Measurements from ENCODE around the gene KCNH1.

The KCNH1 gene

DNA sequence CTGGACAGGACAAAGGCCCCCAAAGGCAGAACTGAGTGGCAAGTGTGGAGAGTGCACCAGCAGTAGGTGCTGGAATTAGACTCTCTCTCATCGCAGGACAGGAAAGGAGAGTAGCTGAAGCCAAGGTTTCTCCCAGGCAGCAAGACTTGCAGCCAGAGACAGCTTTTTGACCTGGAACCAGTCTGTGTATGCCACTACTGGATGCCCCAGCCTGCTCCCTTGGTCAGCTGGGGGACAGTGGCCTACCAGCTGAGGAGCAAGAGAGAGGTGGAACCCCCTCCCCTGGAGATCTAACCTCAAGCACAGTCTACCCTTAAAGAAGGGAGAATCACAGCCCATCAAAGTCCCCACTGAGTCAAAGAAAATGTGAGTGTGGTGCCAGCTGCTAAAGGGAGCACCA, 375.7 kb downstream of the KCNH1 start:
- no peak overlapping the region for H2BK15ac ChIP-seq (ENCODE audit: low read length)
- H3K27me3 ChIP-seq (ENCODE audit: control insufficient read depth in 3 of 3, insufficient read depth in 3 of 3, low read depth in 1 of 3, low read length in 3 of 3) = no peaks in the 10 kb centered on the region
- no peak overlapping the region for H3K9ac ChIP-seq (ENCODE audit: low read depth, low read length, poor library complexity)
- no peak overlapping the region for H2BK12ac ChIP-seq (ENCODE audit: low read length)
- peaks cover 0 to 7% of the 10 kb centered on the region in 2 donors for H3K9me3 ChIP-seq (replicated peaks in 1 of 2; ENCODE audit: control insufficient read depth in 2 of 2, insufficient read depth in 1 of 2, low read depth in 1 of 2, low read length in 2 of 2)
- H3K4me3 ChIP-seq (ENCODE audit: low read length in 2 of 2) = no peak overlapping the region
- no peak overlapping the region for H2BK120ac ChIP-seq (ENCODE audit: low read depth, low read length)
- H2BK5ac ChIP-seq (ENCODE audit: low read length) = peak overlapping the region; percentile 63
- H3K4ac ChIP-seq (ENCODE audit: low read length) = no peak overlapping the region
- no peak overlapping the region for H2AK5ac ChIP-seq (ENCODE audit: low read depth, low read length)
- no peak overlapping the region for H3K14ac ChIP-seq (ENCODE audit: low read length)
- H4K8ac ChIP-seq (ENCODE audit: low read depth, low read length) = no peak overlapping the region
- H3K27ac ChIP-seq (replicated peaks; ENCODE audit: low read length) = no peak overlapping the region
- H3K23ac ChIP-seq (ENCODE audit: low read depth, low read length, poor library complexity) = no peak overlapping the region
- DNase-seq (ENCODE audit: low spot score) = no peak
- peaks cover 11 to 24% of the 10 kb centered on the region in 2 donors for H3K4me1 ChIP-seq (ENCODE audit: control insufficient read depth in 2 of 2, insufficient read depth in 1 of 2, low read depth in 1 of 2, low read length in 2 of 2)
- no peak overlapping the region for H2AFZ ChIP-seq (ENCODE audit: low read length)
- no peaks in the 10 kb centered on the region for H3K79me1 ChIP-seq (ENCODE audit: low read depth, low read length)
- no peak overlapping the region for H3K4me2 ChIP-seq (ENCODE audit: insufficient read depth, low read length, poor library complexity, severe bottlenecking)
- no peak overlapping the region for H4K91ac ChIP-seq (ENCODE audit: low read depth, low read length, poor library complexity)
- H3K18ac ChIP-seq (ENCODE audit: low read length) = peak overlapping the region; percentile 15
- WGBS, 2 donors (ENCODE audit: extremely low coverage in 2 of 2, insufficient read length in 2 of 2, insufficient replicate concordance in 1 of 2) = no CpG with 5 or more reads among the region's 1 CpG
- no peaks in the 10 kb centered on the region for H3K36me3 ChIP-seq (replicated peaks in 1 of 2; ENCODE audit: control insufficient read depth in 2 of 2, insufficient read depth in 2 of 2, low read length in 2 of 2)

- no CpG with 5 or more reads among the region's 1 CpG for WGBS, 2 donors (ENCODE audit: extremely low coverage in 2 of 2, insufficient read length in 2 of 2, insufficient replicate concordance in 1 of 2)
- DNase-seq (ENCODE audit: low spot score) = no peak
- no peak overlapping the region for H3K18ac ChIP-seq (ENCODE audit: low read length)
Observed at GRCh38 chr1:210757677-210758076, 376.3 kb downstream of the KCNH1 start.

DNA sequence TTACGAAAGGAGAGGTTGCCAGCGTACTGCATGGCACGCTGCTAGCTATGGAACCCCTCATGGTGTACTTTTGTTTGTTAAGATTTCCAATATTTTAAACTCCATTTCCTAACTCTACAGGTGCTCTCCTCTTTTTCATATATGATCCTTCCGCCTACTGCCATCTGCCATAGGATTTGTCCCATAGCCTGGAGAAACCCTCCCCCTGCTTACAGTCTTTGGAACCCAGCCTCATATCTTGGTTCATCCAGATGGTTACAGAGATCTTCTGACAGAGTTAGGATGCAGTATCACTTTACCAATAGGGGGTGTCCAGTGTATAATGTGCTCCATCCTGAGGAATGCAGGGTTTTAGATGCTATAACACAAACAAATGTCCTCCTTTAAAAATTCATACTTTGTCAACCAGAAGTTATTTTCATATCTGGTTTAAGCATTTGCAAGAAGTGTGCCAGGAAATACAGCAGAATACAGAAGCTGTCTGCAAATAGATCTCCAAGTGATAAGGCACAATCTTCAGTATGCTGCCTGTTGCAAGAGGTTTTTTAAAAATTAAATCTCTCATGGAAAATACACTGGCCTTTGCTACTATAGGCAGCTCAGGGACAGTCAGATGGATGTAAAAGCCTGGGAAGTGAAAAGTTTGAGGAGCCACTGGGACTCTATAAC, 377.8 kb downstream of the KCNH1 start:
- H3K9me3 ChIP-seq (replicated peaks in 1 of 2; ENCODE audit: control insufficient read depth in 2 of 2, insufficient read depth in 1 of 2, low read depth in 1 of 2, low read length in 2 of 2) = peaks cover 0 to 5% of the 10 kb centered on the region in 2 donors
- no peak overlapping the region for H4K8ac ChIP-seq (ENCODE audit: low read depth, low read length)
- H2BK5ac ChIP-seq (ENCODE audit: low read length) = no peak overlapping the region
- no peaks in the 10 kb centered on the region for H3K27me3 ChIP-seq (ENCODE audit: control insufficient read depth in 3 of 3, insufficient read depth in 3 of 3, low read depth in 1 of 3, low read length in 3 of 3)
- H3K4me1 ChIP-seq (ENCODE audit: control insufficient read depth in 2 of 2, insufficient read depth in 1 of 2, low read depth in 1 of 2, low read length in 2 of 2) = peaks cover 11 to 25% of the 10 kb centered on the region in 2 donors
- WGBS, 2 donors (ENCODE audit: extremely low coverage in 2 of 2, insufficient read length in 2 of 2, insufficient replicate concordance in 1 of 2) = no CpG with 5 or more reads among the region's 4 CpGs
- H3K9ac ChIP-seq (ENCODE audit: low read depth, low read length, poor library complexity) = no peak overlapping the region
- H2AK5ac ChIP-seq (ENCODE audit: low read depth, low read length) = no peak overlapping the region
- no peak overlapping the region for H2BK12ac ChIP-seq (ENCODE audit: low read length)
- H3K4me2 ChIP-seq (ENCODE audit: insufficient read depth, low read length, poor library complexity, severe bottlenecking) = no peak overlapping the region
- H2BK120ac ChIP-seq (ENCODE audit: low read depth, low read length) = no peak overlapping the region
- H3K4me3 ChIP-seq (ENCODE audit: low read length in 2 of 2) = no peak overlapping the region
- no peak overlapping the region for H2BK15ac ChIP-seq (ENCODE audit: low read length)
- H4K91ac ChIP-seq (ENCODE audit: low read depth, low read length, poor library complexity) = no peak overlapping the region
- H3K18ac ChIP-seq (ENCODE audit: low read length) = no peak overlapping the region
- no peak overlapping the region for H3K23ac ChIP-seq (ENCODE audit: low read depth, low read length, poor library complexity)
- DNase-seq (ENCODE audit: low spot score) = no peak
- no peaks in the 10 kb centered on the region for H3K79me1 ChIP-seq (ENCODE audit: low read depth, low read length)
- no peak overlapping the region for H3K14ac ChIP-seq (ENCODE audit: low read length)
- no peak overlapping the region for H3K4ac ChIP-seq (ENCODE audit: low read length)
- peak overlapping the region; percentile 81 for H2AFZ ChIP-seq (ENCODE audit: low read length)
- no peaks in the 10 kb centered on the region for H3K36me3 ChIP-seq (replicated peaks in 1 of 2; ENCODE audit: control insufficient read depth in 2 of 2, insufficient read depth in 2 of 2, low read length in 2 of 2)
- no peak overlapping the region for H3K27ac ChIP-seq (replicated peaks; ENCODE audit: low read length)

More at GRCh38 chr1:210757677-210758076, 376.3 kb downstream of the KCNH1 start:
- no peak overlapping the region for H3K23ac ChIP-seq (ENCODE audit: low read depth, low read length, poor library complexity)
- H3K27ac ChIP-seq (replicated peaks; ENCODE audit: low read length) = no peak overlapping the region
- H3K4ac ChIP-seq (ENCODE audit: low read length) = no peak overlapping the region
- no peak overlapping the region for H2AFZ ChIP-seq (ENCODE audit: low read length)
- peak overlapping the region; percentile 33 for H2BK5ac ChIP-seq (ENCODE audit: low read length)
- peaks cover 11 to 25% of the 10 kb centered on the region in 2 donors for H3K4me1 ChIP-seq (ENCODE audit: control insufficient read depth in 2 of 2, insufficient read depth in 1 of 2, low read depth in 1 of 2, low read length in 2 of 2)
- H3K36me3 ChIP-seq (replicated peaks in 1 of 2; ENCODE audit: control insufficient read depth in 2 of 2, insufficient read depth in 2 of 2, low read length in 2 of 2) = no peaks in the 10 kb centered on the region
- peaks cover 0 to 7% of the 10 kb centered on the region in 2 donors for H3K9me3 ChIP-seq (replicated peaks in 1 of 2; ENCODE audit: control insufficient read depth in 2 of 2, insufficient read depth in 1 of 2, low read depth in 1 of 2, low read length in 2 of 2)
- H3K79me1 ChIP-seq (ENCODE audit: low read depth, low read length) = no peaks in the 10 kb centered on the region
- no peak overlapping the region for H2BK120ac ChIP-seq (ENCODE audit: low read depth, low read length)
- H2BK15ac ChIP-seq (ENCODE audit: low read length) = no peak overlapping the region
- H4K91ac ChIP-seq (ENCODE audit: low read depth, low read length, poor library complexity) = no peak overlapping the region
- no peak overlapping the region for H2BK12ac ChIP-seq (ENCODE audit: low read length)
- H3K27me3 ChIP-seq (ENCODE audit: control insufficient read depth in 3 of 3, insufficient read depth in 3 of 3, low read depth in 1 of 3, low read length in 3 of 3) = no peaks in the 10 kb centered on the region
- H3K14ac ChIP-seq (ENCODE audit: low read length) = no peak overlapping the region
- no peak overlapping the region for H3K4me3 ChIP-seq (ENCODE audit: low read length in 2 of 2)
- no peak overlapping the region for H4K8ac ChIP-seq (ENCODE audit: low read depth, low read length)
- no peak overlapping the region for H3K4me2 ChIP-seq (ENCODE audit: insufficient read depth, low read length, poor library complexity, severe bottlenecking)
- no peak overlapping the region for H3K9ac ChIP-seq (ENCODE audit: low read depth, low read length, poor library complexity)
- no peak overlapping the region for H2AK5ac ChIP-seq (ENCODE audit: low read depth, low read length)

DNA sequence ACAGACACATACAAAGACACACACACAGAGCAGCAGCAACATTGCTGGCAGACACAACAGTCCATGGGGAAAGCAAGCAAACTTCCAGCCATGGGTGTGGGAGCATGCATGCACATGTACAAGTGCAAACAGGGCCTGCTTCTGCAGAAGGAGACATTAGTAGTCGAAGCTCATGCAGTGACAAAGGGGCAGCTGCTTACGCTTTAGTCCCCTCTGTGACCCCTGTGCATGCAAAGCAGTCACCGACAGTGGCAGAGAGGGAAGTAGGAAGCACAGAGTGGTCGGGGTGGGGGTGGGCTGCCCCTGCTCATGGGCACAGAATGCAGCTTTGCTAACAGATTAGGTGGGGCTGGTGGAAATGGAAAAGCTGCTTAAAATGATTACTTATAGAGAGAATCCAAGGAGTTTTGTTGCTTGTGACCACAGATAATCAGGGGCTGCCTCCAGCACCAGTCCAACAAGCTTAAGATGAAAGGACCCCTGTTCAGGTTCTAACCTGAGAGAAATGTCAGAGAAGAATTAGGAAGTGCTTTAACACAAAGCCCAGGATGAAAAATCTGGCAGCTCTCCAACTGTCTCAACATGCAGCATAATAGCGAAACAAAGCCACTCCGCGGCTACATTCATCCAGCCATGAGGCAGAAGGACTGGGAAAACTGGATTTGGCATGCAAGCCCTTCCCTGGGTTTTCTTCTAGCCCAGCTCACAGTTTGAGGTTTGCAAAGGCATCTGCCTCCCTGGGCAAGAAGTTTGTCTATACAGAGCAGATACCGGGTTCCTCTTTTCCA, 378.9 kb downstream of the KCNH1 start:
- H2BK15ac ChIP-seq (ENCODE audit: low read length) = no peak overlapping the region
- H3K27ac ChIP-seq (replicated peaks; ENCODE audit: low read length) = peak overlapping the region; percentile 59
- no peak overlapping the region for H2BK12ac ChIP-seq (ENCODE audit: low read length)
- peak overlapping the region; percentile 1 for H3K14ac ChIP-seq (ENCODE audit: low read length)
- no peak overlapping the region for H2BK5ac ChIP-seq (ENCODE audit: low read length)
- no peaks in the 10 kb centered on the region for H3K27me3 ChIP-seq (ENCODE audit: control insufficient read depth in 3 of 3, insufficient read depth in 3 of 3, low read depth in 1 of 3, low read length in 3 of 3)
- peak overlapping the region in 1 of 2 donors; percentile 21 for H3K4me3 ChIP-seq (ENCODE audit: low read length in 2 of 2)
- H2BK120ac ChIP-seq (ENCODE audit: low read depth, low read length) = no peak overlapping the region
- peak overlapping the region; percentile 81 for H2AFZ ChIP-seq (ENCODE audit: low read length)
- peak; percentile 4 for DNase-seq (ENCODE audit: low spot score)
- no peaks in the 10 kb centered on the region for H3K36me3 ChIP-seq (replicated peaks in 1 of 2; ENCODE audit: control insufficient read depth in 2 of 2, insufficient read depth in 2 of 2, low read length in 2 of 2)
- H3K79me1 ChIP-seq (ENCODE audit: low read depth, low read length) = no peaks in the 10 kb centered on the region
- no peak overlapping the region for H3K4ac ChIP-seq (ENCODE audit: low read length)
- H3K9ac ChIP-seq (ENCODE audit: low read depth, low read length, poor library complexity) = no peak overlapping the region
- H2AK5ac ChIP-seq (ENCODE audit: low read depth, low read length) = no peak overlapping the region
- no peak overlapping the region for H3K23ac ChIP-seq (ENCODE audit: low read depth, low read length, poor library complexity)
- no CpG with 5 or more reads among the region's 8 CpGs for WGBS, 2 donors (ENCODE audit: extremely low coverage in 2 of 2, insufficient read length in 2 of 2, insufficient replicate concordance in 1 of 2)
- H4K8ac ChIP-seq (ENCODE audit: low read depth, low read length) = no peak overlapping the region
- peak overlapping the region; percentile 79 for H3K18ac ChIP-seq (ENCODE audit: low read length)
- no peak overlapping the region for H4K91ac ChIP-seq (ENCODE audit: low read depth, low read length, poor library complexity)
- H3K9me3 ChIP-seq (replicated peaks in 1 of 2; ENCODE audit: control insufficient read depth in 2 of 2, insufficient read depth in 1 of 2, low read depth in 1 of 2, low read length in 2 of 2) = peaks cover 0 to 5% of the 10 kb centered on the region in 2 donors
- H3K4me1 ChIP-seq (ENCODE audit: control insufficient read depth in 2 of 2, insufficient read depth in 1 of 2, low read depth in 1 of 2, low read length in 2 of 2) = peaks cover 11 to 25% of the 10 kb centered on the region in 2 donors
- no peak overlapping the region for H3K4me2 ChIP-seq (ENCODE audit: insufficient read depth, low read length, poor library complexity, severe bottlenecking)

Measured in neuronal stem cell (in vitro differentiated cells).